SU-DHL-6 (cell line): ENCODE data around the gene EPB41L4A.

Experiments used
- EZH2phosphoT487 ChIP-seq: fragments of 200-600 bp; sonication (generic), shearing (Covaris generic); conservative IDR thresholded peaks from 2 replicates; pipeline ENCODE4 v1.6.1; 2018; ENCODE audit warnings: mild to moderate bottlenecking, antibody characterized with exemption, low read length, moderate library complexity, mixed read lengths
- TF ChIP-seq, protein P1 (sequence below): fragments of 200-600 bp; sonication (generic); IDR thresholded peaks from one replicate; pipeline ENCODE4 v1.5.1; 2017; ENCODE audit warnings: antibody characterized with exemption, mild to moderate bottlenecking, low read length, moderate library complexity; ENCODE audit not compliant: insufficient read depth, poor library complexity, severe bottlenecking

DNA sequence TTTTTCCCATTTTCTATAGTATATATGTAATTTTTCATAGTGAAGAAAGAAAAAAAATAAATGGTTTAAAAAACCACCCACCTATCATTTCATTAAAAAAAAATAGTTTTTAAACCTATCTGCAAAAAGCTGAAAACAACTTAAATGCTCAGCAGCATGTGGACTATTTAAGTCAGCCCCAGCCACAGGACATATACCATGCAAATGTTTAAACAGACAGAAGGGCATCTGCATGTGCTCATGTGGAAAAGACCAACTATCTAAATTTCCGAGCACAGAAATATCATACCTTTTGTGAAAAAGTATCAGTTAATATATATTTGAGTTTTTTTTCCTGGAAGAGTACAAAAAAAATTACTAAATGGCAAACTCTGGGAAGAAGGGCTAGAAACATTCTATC is 143.4 kb downstream of the EPB41L4A start:
- TF ChIP-seq, protein P1, sequence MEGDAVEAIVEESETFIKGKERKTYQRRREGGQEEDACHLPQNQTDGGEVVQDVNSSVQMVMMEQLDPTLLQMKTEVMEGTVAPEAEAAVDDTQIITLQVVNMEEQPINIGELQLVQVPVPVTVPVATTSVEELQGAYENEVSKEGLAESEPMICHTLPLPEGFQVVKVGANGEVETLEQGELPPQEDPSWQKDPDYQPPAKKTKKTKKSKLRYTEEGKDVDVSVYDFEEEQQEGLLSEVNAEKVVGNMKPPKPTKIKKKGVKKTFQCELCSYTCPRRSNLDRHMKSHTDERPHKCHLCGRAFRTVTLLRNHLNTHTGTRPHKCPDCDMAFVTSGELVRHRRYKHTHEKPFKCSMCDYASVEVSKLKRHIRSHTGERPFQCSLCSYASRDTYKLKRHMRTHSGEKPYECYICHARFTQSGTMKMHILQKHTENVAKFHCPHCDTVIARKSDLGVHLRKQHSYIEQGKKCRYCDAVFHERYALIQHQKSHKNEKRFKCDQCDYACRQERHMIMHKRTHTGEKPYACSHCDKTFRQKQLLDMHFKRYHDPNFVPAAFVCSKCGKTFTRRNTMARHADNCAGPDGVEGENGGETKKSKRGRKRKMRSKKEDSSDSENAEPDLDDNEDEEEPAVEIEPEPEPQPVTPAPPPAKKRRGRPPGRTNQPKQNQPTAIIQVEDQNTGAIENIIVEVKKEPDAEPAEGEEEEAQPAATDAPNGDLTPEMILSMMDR = no peak
- no peak for TF ChIP-seq EZH2phosphoT487
